NCI-H1694 treated with DMSO at 0.1 percent for 48 hours (cell line): ENCODE measurements around the gene PHYH.
"Not testable (repeated sequence)": the region's sequence is repeated elsewhere in the genome, so short reads cannot be mapped to it uniquely, and the experiment has no call there.

ENCODE experiments used
- DNase-seq: peaks from one replicate; lab custom pipeline; 2025; lab: John Stamatoyannopoulos, UW

Gene PHYH

GRCh38 chr10:13319166-13319565 lies 19.3 kb upstream of the PHYH start:
- DNase-seq = no peak

DNA sequence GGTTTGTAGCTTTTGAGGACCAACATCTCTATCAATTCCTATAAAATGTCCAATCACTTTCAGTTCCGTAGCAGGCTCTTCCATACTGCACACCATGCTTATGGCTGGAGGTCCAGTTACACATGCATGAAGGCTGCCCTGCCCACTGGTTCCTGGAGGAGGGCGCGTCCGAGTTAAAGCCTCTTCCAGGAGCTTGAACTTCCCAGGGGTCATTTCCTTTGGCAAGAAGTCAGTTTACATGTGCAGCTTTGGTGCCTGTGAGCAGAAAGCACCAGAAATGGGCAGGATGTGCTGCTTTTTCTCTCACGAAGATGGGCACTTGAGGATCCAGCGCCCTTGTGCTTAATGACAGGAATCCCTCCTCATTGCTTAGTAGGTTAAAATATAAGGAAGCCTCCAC lies 17.6 kb upstream of the PHYH start:
- no peak for DNase-seq

DNA sequence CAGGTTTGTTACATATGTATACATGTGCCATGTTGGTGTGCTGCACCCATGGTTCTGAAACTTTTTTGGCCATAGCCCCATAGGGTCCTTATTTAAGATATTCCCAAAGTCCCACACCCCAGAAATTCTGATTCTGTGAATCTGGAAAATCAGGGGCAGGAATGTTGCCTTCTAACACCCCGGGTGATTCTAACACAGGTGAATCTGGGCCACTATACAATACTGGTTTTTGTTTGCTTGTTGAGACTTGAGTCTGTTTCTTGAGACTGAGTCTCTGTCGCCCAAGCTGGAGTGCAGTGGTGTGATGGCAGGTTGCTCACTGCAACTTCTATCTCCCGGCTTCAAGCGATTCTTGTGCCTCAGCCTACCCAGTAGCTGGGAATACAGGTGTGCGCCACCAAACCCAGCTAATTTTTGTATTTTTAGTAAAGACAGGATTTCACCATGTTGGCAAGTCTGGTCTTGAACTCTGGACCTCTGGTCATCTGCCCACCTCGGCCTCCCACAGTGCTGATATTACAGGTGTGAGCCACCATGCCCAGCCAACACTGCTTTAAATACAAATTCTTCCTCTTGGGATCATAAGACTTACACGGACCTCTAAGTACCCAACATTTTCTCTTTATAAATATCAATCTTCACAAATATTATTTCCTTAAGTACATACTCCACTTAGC lies 16.9 kb upstream of the PHYH start:
- no peak for DNase-seq

DNA sequence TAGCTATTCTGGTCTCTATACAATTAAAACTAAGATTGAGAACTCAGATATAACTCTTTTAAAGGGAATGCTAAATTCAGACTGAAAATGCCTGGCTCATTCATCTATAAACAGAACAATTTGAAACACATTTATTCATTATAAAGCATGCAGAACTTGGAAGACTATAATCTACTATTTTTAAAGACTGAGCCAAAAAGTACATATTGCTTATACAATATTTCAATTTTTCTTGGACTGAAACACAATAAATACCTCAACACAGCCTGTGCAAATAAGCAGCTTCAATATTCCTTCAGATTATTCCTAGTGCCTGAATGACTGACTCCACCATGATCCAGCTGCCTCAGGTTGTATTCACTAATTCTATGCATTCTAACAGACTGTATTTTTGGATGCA lies 15.5 kb upstream of the PHYH start:
- no peak for DNase-seq

GRCh38 chr10:13311177-13311575 lies 11.3 kb upstream of the PHYH start:
- no peak for DNase-seq

DNA sequence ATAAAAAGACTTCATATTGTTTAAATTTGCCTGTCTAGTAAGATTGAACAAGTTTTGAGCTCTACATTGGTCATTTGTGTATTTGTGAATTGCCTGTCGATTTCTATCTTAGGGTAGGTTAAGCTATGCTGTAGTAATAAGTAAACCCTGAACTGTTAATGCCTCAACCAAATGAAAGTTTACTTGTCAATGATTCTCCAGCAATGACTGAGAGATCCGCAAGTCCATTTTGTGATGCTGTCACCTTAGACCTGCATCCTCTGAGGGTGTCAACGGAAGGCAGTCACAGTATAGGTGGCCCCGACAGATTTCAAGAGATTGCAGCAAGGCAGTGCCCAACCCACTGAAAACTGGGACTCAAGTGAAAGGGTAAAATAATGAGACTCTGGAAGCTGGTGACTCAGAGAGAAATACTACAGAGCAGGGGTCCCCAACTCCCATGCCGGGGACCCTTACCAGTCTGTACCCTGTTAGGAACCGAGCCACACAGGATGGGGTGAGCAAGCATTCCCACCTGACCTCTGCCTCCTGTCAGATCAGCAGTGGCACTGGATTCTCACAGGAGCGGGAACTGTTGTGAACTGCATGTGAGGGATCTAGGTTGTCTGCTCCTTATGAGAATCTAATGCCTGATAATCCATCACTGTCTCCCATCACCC lies 10.8 kb upstream of the PHYH start:
- DNase-seq = no peak

GRCh38 chr10:13309792-13310191 lies 9.9 kb upstream of the PHYH start:
- DNase-seq = no peak

GRCh38 chr10:13308096-13308495 lies 8.2 kb upstream of the PHYH start:
- DNase-seq = no peak

DNA sequence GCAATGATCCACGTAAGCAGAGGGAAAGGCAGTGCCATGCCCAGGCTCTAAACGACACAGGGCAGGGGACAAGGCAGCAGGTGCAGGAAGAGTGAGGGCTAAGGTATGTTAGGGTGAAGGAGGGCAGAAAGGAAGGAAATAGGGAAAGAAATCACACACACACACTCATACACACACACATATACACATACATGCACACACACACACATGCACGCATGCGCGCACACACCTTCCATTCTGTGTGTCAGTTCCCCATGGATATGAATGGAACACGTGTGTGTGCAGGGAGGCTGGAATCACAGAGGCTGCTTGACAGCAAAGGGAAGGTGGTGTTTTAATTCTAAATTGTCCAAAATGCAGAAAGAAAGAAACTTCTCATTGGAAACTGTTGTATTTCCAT lies 6.2 kb upstream of the PHYH start:
- DNase-seq = no peak

DNA sequence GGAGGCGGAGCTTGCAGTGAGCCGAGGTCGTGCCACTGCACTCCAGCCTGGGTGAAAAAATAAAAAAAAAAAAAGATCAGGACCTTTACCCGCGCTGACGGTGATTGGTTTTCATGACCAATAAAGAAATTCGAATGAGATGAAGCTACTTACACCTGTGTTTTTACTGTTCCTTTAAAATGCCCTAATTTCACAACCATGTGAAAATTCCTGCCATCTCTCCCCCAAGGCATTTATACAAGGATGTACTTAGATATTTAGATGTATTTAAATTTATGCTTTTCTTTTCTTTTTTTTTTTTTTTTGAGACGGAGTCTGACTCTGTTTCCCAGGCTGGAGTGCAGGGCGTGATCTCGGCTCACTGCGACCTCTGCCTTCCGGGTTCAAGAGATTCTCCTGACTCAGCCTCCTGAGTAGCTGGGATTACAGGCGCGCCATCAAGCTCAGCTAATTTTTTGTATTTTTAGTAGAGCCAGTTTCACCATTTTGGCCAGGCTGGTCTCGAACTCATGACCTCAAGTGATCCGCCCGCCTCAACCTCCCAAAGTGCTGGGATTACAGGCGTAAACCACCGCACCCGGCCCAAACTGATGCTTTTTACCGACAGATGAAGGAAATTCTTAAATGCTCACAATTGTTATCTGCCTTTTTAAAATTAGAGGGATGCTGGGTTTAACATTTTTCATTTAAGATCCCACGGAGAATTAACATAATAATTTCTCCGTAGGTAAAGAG lies 3.1 kb upstream of the PHYH start:
- DNase-seq = no peak

GRCh38 chr10:13298748-13299436 lies 972 bp downstream of the PHYH start:
- DNase-seq = no peak

DNA sequence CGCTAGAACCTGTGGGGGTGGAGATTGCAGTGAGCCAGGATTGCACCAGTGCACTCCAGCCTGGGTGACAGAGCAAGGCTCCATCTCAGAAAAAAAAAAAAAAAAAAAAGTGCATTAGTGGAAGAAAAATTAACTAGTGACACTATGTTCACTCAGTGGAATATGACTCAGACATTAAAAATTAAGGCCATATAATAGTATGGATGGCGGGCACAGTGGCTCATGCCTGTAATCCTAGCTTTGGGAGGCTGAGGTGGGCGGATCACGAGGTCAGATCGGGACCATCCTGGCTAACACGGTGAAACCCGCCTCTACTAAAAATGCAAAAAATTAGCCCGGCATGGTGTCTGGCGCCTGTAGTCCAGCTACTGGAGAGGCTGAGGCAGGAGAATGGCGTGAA lies 3.4 kb downstream of the PHYH start:
- no peak for DNase-seq

DNA sequence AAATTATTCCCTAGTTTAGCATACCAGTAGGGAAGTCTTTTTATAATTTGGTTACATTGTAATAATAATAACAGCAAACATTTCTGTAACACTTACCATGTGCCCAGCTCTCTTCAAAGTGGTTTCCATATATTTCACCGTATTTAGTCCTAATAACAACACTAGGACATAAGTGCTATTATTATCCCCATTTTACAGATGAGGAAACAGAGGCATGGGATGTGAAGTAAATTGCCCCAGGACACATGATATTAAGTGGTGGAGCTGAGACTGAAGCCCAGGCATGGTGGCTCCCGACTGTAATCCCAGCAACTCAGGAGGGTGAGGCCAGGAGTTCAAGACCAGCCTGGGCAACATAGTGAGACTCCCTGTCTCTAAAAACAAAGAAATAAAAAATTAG lies 5.1 kb downstream of the PHYH start:
- no peak for DNase-seq

DNA sequence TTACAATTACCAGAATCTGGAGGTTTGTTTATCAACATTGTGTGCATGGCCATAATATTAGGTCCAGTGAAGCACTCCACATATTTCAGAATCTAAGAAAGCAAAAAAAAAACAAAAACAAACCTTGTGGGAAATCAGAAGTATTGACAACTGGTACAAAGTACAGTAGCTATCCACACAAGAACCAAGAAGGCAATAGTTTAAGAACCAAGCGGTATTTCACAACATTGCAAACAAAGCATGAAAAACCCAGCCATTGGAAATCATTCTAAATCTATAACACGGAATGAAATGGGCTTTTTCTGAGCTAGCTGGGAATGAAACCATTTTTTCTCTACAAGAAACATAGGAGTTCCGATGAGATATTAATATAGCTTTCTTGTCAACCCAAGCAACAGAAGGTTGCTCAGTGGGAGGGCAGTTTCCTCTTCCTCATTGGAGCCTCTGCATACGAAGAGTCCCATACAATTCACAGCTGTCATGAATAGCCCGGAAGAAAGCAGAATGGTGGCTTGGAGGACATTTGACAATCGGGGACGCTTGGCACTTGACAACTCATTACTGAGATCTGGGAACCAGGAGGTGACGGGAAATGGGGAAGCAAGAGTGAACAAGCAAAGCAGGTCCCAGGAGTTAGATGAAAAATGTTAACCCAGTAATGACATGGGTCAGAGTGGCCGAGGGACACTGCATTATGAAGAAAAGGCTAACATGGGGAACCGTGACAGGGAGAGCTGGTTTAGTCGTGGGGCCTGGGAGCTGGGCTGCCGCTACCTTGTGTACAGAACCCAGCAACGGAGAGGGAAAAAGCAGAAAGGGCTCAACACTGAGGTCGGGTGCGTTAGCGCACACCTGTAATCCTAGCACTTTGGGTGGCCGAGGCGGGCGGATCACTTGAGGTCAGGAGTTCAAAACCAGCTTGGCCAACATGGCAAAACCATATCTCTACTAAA lies 7.8 kb downstream of the PHYH start:
- DNase-seq = no peak

GRCh38 chr10:13291061-13291460 lies 8.8 kb downstream of the PHYH start:
- no peak for DNase-seq

DNA sequence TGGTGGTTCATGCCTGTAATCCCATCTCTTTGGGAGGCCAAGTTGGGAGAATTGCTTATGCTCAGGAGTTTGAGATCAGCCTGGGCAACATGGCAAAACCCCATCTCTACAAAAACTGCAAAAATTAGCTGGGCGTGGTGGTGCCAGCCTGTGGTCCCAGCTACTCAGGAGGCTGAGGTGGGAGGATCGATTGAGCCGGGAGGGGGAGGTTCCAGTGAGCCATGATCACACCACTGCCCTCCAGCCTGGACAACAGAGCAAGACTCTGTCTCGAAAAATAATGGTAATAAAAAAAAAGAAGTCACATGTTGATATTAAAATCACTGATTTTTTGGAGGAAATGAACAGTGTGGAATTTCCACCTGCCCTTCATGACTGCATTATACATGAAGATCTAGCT lies 15.8 kb downstream of the PHYH start:
- no peak for DNase-seq

GRCh38 chr10:13282348-13282747 lies 17.5 kb downstream of the PHYH start:
- not testable (repeated sequence) for DNase-seq

DNA sequence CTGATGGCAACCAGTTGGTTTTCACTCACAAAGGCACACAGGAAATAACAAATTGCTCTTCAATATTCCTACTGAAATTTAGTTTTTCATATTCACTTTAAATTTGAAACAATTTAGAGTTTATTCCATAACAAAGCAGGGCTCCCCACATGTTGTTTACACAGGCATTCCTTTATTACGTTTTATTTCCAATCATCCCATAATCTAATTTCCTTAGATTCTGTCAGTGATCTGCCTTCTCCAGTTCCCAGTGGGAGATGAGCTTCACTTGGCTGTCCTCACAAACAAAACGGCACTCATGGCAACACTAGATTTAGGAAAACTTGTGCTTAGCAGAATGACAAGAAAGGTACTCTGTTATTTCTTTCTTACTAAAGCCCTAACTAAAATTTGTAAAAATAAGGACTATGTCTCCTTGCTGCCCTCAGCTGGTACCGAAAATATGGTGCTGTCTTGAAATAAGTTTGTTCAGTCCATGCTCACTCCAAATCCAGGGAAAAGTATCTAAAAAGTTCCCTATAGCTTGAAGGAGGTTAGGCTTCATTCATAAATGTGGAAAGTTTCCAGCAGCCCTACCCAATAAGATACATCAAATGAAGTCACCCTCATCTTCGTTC lies 23.0 kb downstream of the PHYH start:
- no peak for DNase-seq

DNA sequence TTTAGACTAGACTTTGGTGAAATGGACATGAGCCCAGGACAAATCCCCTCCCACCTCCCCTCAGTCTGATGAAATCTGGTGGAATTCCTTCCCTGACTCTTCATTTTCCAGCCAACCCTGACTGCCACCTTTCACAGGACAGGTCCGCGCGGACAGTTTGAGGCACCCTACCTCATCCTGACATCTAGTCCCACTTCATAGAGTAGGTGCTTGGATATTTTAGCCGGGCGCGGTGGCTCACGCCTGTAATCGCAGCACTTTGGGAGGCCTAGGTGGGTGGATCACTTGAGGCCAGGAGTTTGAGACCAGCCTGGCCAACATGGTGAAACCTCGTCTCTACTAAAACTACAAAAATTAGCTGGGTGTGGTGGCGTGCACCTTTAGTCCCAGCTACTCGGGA lies 23.7 kb downstream of the PHYH start:
- not testable (repeated sequence) for DNase-seq

DNA sequence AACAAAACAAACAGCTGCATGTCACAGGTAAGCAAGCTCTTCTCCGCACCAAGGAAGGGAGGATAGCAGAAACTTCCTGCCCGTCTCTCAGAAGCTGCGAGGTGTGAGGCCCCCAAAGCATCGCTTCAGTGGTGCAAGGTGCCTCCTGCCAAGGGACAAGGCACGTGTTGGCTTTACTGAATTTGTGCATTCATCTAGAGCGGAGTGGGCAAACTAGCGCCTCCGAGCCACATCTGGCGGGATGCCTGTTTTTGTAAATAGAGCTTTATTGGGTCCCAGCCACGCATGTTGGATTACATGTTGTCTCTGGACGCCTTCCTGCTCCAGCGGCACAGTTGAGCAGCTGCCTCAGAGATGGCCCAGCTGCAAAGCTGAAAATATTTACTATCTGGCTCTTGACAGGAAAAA lies 27.7 kb downstream of the PHYH start:
- peak; percentile 48 for DNase-seq

DNA sequence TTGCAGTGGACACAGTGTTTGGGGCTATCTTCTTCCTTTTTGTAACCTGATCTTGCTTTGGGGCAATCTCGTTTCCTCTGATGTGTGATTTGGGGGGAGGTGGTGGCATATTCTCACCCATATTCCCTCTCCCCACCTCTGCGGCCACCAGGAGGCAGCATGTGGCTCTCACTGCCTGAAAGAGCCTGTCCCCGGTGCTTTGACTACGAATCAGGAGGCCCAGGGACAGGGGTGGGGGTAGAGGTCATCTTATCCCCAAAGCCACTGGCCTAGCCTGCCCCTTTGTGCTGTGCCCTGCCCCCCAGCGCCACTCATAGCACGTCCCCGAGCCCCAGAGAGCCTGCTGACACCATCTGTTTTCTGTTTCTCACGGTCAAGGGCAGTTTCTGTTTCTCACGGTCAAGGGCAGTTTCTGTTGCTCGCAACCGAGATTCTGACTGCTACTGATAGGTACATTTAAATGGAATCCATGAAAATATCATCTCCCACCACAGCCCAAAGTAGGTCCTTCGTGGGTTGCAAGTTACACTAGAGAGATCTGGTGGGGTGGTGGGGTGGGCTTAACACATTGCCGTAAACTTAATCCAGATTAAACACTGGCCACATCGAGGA lies 28.2 kb downstream of the PHYH start:
- DNase-seq = peak; percentile 26
